ENCODE results near the gene ITPR2.
A peak's percentile ranks its signal among the peaks of the same experiment; 100 is the strongest.
"Not testable (repeated sequence)": the region's sequence is repeated elsewhere in the genome, so short reads cannot be mapped to it uniquely, and the experiment has no call there.

ITPR2 gene

GRCh38 chr12:26783816-26784379 lies 49.1 kb downstream of the ITPR2 start:
- DNase-seq, result not testable (repeated sequence)

- no peak for DNase-seq
These were observed 49.9 kb downstream of the ITPR2 start for GRCh38 chr12:26783131-26783526.

GRCh38 chr12:26782372-26783130 lies 50.4 kb downstream of the ITPR2 start:
- DNase-seq, result no peak

- DNase-seq, result not testable (repeated sequence)
These were observed 52.3 kb downstream of the ITPR2 start for GRCh38 chr12:26780656-26781055.

GRCh38 chr12:26778173-26778775 lies 54.7 kb downstream of the ITPR2 start:
- not testable (repeated sequence) for DNase-seq

GRCh38 chr12:26777236-26777635 lies 55.8 kb downstream of the ITPR2 start:
- no peak for DNase-seq

- not testable (repeated sequence) for DNase-seq
These were observed 57.0 kb downstream of the ITPR2 start for GRCh38 chr12:26775991-26776390.

GRCh38 chr12:26773313-26774104 lies 59.5 kb downstream of the ITPR2 start:
- peak in 1 of 2 experiments; percentile 39 for DNase-seq

- DNase-seq, result no peak
These were observed 61.1 kb downstream of the ITPR2 start for GRCh38 chr12:26771861-26772260.

GRCh38 chr12:26770239-26771070 lies 62.5 kb downstream of the ITPR2 start:
- no peak for DNase-seq

GRCh38 chr12:26769611-26770010 lies 63.4 kb downstream of the ITPR2 start:
- DNase-seq, result no peak

- DNase-seq, result peak; percentile 15 to 49
These were observed 64.1 kb downstream of the ITPR2 start for GRCh38 chr12:26768611-26769603.

- DNase-seq, result no peak
These were observed 65.1 kb downstream of the ITPR2 start for GRCh38 chr12:26767865-26768264.

GRCh38 chr12:26767116-26767515 lies 65.9 kb downstream of the ITPR2 start:
- no peak for DNase-seq

GRCh38 chr12:26762186-26762585 lies 70.8 kb downstream of the ITPR2 start:
- no peak for DNase-seq

GRCh38 chr12:26761775-26762174 lies 71.2 kb downstream of the ITPR2 start:
- no peak for DNase-seq

GRCh38 chr12:26760657-26761293 lies 72.2 kb downstream of the ITPR2 start:
- DNase-seq, result no peak

GRCh38 chr12:26755362-26755761 lies 77.6 kb downstream of the ITPR2 start:
- not testable (repeated sequence) for DNase-seq

- no peak for DNase-seq
These were observed 78.8 kb downstream of the ITPR2 start for GRCh38 chr12:26754148-26754547.

GRCh38 chr12:26751179-26751578 lies 81.8 kb downstream of the ITPR2 start:
- no peak for DNase-seq
